ENCODE data around the gene PSMD2. TPM values are rescaled to one million over a fixed set of nuclear protein-coding genes. Genes with fewer than 3 reads are reported as not detected.

The PSMD2 gene
- total and polyA plus RNA-seq, 2 of the 8 experiments (the other 6 are each of a cell fraction or from before 2014, with no cell fraction given), result 350 to 363 TPM

DNA sequence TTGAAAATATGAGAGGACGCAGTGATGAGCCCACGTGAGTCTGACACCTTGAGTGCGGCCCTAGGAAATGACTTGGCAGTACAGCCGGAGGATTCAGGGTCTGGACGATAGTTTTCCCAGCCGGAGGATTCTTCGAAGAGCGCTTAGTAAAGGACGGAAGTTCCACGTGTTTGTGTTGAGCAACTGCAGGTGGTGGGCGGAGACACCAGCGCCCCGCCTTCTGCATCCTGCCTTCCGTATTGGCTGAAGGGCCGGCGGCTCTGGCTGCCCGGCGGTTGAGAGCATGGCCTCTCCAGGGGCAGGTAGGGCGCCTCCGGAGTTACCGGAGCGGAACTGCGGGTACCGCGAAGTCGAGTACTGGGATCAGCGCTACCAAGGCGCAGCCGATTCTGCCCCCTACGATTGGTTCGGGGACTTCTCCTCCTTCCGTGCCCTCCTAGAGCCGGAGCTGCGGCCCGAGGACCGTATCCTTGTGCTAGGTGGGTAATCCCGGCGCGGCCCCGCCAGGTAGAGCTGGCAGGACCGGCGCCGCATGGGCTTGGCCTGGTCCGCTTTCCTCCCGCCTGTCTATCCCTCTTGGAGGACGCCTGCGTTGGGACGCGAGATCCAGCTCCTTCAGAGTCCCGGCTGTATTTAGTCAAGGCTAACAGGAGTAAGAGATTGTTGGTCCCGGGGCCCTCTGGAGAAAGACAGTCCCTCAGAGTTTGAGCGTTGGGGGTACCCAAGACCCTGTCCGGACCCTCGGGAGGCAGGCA lies 49.5 kb upstream of the PSMD2 start, which contains the start of gene EEF1AKMT4 (continued):
- peak; percentile 30 to 41; a peak in 3 of 4 replicates for TF ChIP-seq RAD21 (IDR thresholded peaks at IDR 0.05 in 1 of 2, conservative IDR thresholded peaks at IDR 0.05 in 1 of 2; ENCODE audit: low read depth in 2 of 2, low read length in 2 of 2)
- no peak for TF ChIP-seq POU5F1 (IDR thresholded peaks at IDR 0.05; ENCODE audit: low read depth, low read length)
- no peak for TF ChIP-seq JUN (IDR thresholded peaks at IDR 0.05; ENCODE audit: low read depth, low read length)
- peak; percentile 73 for TF ChIP-seq YY1 (IDR thresholded peaks at IDR 0.05; ENCODE audit: low read depth, low read length)
- TF ChIP-seq PHF8 (conservative IDR thresholded peaks at IDR 0.05; ENCODE audit: low read depth, low read length), result peak; percentile 39; the same call in 1 of the 2 replicates
- TF ChIP-seq SP2 (IDR thresholded peaks at IDR 0.05; ENCODE audit: low read length), result no peak
- no peak for TF ChIP-seq SUZ12 (IDR thresholded peaks at IDR 0.05; ENCODE audit: low read length)
- TF ChIP-seq HDAC6 (IDR thresholded peaks at IDR 0.05; ENCODE audit: low read depth, low read length), result no peak
- TF ChIP-seq JUND (IDR thresholded peaks at IDR 0.05; ENCODE audit: low read length), result no peak
- TF ChIP-seq TCF12 (IDR thresholded peaks at IDR 0.05; ENCODE audit: low read depth, low read length), result peak; percentile 58; the same call in 1 of the 2 replicates
- peak; percentile 86; the same call in 1 of the 2 replicates for TF ChIP-seq GABPA (IDR thresholded peaks at IDR 0.05; ENCODE audit: borderline replicate concordance, insufficient read depth, low read length)
- 0 out of 2 replicates have a peak, but pooled peaks have one; percentile 47 for TF ChIP-seq RBBP5 (IDR thresholded peaks at IDR 0.05; ENCODE audit: borderline replicate concordance, low read depth, low read length)
- TF ChIP-seq NANOG (IDR thresholded peaks at IDR 0.05; ENCODE audit: insufficient read depth, low read depth, low read length, poor library complexity, severe bottlenecking), result no peak
- 0 out of 2 replicates have a peak, but pooled peaks have one; percentile 40 for TF ChIP-seq SP1 (IDR thresholded peaks at IDR 0.05; ENCODE audit: low read depth, low read length)
- TF ChIP-seq RXRA (IDR thresholded peaks at IDR 0.05; ENCODE audit: insufficient read depth, low read depth, low read length), result no peak
- TF ChIP-seq BCL11A (IDR thresholded peaks at IDR 0.05; ENCODE audit: low read depth in 2 of 2, low read length in 2 of 2), result no peak
- no peak for TF ChIP-seq NRF1 (IDR thresholded peaks at IDR 0.05; ENCODE audit: low read depth, low read length)
- TF ChIP-seq SIRT6 (IDR thresholded peaks at IDR 0.05; ENCODE audit: low read length), result no peak
- no peak for TF ChIP-seq SIX5 (IDR thresholded peaks at IDR 0.05; ENCODE audit: low read depth, low read length)
- TF ChIP-seq, protein P1, sequence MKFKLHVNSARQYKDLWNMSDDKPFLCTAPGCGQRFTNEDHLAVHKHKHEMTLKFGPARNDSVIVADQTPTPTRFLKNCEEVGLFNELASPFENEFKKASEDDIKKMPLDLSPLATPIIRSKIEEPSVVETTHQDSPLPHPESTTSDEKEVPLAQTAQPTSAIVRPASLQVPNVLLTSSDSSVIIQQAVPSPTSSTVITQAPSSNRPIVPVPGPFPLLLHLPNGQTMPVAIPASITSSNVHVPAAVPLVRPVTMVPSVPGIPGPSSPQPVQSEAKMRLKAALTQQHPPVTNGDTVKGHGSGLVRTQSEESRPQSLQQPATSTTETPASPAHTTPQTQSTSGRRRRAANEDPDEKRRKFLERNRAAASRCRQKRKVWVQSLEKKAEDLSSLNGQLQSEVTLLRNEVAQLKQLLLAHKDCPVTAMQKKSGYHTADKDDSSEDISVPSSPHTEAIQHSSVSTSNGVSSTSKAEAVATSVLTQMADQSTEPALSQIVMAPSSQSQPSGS (IDR thresholded peaks at IDR 0.05; ENCODE audit: low read length), result no peak; the same call in 1 of the 2 replicates
- TF ChIP-seq ZNF274 (IDR thresholded peaks at IDR 0.05; ENCODE audit: borderline replicate concordance, extremely low read depth, low read length), result no peak
- TF ChIP-seq KDM1A (IDR thresholded peaks at IDR 0.05; ENCODE audit: borderline replicate concordance, low read length), result no peak
- 0 out of 2 replicates have a peak, but pooled peaks have one; percentile 29 for TF ChIP-seq CHD2 (IDR thresholded peaks at IDR 0.05; ENCODE audit: low read length)

Measured in H1 (cell line).